ENCODE data around the gene PIK3IP1. TPM values are rescaled to one million over a fixed set of nuclear protein-coding genes. Genes with fewer than 3 reads are reported as not detected.

PIK3IP1 gene
- total and polyA plus RNA-seq, 2 donors (not counting 3 experiments of a cell fraction or from before 2014, with no cell fraction given) = 7.7 to 13.2 TPM

DNA sequence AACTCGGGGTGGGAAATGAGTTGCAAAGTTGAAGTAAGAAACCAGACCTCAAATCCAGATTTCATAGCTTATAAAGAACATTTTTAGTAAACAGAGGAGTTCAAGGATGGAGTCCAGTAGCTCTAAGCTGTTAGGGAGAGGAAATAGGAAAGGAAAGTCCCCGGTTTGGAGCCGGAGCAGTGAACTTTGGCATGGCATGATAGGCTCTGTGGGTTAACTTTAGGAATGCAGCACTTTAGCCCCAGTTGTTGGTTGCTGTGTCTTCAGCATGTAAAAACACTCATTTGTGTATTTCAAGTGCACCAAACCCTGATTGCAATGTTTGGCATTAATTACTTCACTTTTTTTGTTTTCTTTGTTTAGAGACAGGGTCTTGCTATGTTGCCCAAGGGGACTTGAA lies 8.6 kb upstream of the PIK3IP1 start:
- DNase-seq (ENCODE audit: low read depth, low spot score) (no peak), FAIRE-seq (no peak)
- ChIA-PET CTCF (interaction anchor here (1.7 to 4.7 kb wide), 3 partner anchors 9 to 89 kb away, joined by 4 to 52 read pairs (median 9); partner anchors contain the start of genes LIMK2 and PIK3IP1), POLR2A (no interaction called here)
- Histone ChIP-seq H4K20me1 (replicated peaks; ENCODE audit: control insufficient read depth, extremely low read depth, insufficient read depth, low read length) (no peaks in the 10 kb centered on the region), H3K9me1 (replicated peaks; ENCODE audit: control insufficient read depth, extremely low read depth, insufficient read depth, low read length) (no peaks in the 10 kb centered on the region), H3K4me3 (replicated peaks in 1 of 3; ENCODE audit: insufficient read depth in 1 of 3, low read depth in 1 of 3, low read length in 3 of 3) (no peak overlapping the region), H3K27me3 (ENCODE audit: control insufficient read depth in 2 of 2, insufficient read depth in 2 of 2, low read length in 2 of 2) (peaks cover 11 to 13% of the 10 kb centered on the region in 2 experiments), H3K4me2 (ENCODE audit: insufficient read depth, low read length) (no peak overlapping the region), H3K36me3 (ENCODE audit: control insufficient read depth in 2 of 2, extremely low read depth in 1 of 2, insufficient read depth in 2 of 2, low read length in 2 of 2) (no peaks in the 10 kb centered on the region), H3K9ac (replicated peaks; ENCODE audit: extremely low read depth, insufficient read depth, low read length) (no peak overlapping the region), H3K4me1 (ENCODE audit: control insufficient read depth, extremely low read depth, insufficient read depth, low read length) (peaks cover 9% of the 10 kb centered on the region), H3K79me2 (ENCODE audit: control insufficient read depth, insufficient read depth, low read length) (no peaks in the 10 kb centered on the region), H3K27ac (ENCODE audit: insufficient read depth, low read depth, low read length) (no peak overlapping the region), H2AFZ (ENCODE audit: low read depth, low read length) (no peak overlapping the region), H3K9me3 (replicated peaks; ENCODE audit: control insufficient read depth, insufficient read depth, low read length) (no peaks in the 10 kb centered on the region)
- TF ChIP-seq, protein P1, sequence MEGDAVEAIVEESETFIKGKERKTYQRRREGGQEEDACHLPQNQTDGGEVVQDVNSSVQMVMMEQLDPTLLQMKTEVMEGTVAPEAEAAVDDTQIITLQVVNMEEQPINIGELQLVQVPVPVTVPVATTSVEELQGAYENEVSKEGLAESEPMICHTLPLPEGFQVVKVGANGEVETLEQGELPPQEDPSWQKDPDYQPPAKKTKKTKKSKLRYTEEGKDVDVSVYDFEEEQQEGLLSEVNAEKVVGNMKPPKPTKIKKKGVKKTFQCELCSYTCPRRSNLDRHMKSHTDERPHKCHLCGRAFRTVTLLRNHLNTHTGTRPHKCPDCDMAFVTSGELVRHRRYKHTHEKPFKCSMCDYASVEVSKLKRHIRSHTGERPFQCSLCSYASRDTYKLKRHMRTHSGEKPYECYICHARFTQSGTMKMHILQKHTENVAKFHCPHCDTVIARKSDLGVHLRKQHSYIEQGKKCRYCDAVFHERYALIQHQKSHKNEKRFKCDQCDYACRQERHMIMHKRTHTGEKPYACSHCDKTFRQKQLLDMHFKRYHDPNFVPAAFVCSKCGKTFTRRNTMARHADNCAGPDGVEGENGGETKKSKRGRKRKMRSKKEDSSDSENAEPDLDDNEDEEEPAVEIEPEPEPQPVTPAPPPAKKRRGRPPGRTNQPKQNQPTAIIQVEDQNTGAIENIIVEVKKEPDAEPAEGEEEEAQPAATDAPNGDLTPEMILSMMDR (IDR thresholded peaks at IDR 0.05; ENCODE audit: extremely low read depth in 1 of 2, insufficient read depth in 1 of 2, low read depth in 1 of 2, low read length in 2 of 2) = no peak
- TF ChIP-seq POLR2A (IDR thresholded peaks at IDR 0.05; ENCODE audit: low read depth, low read length) (no peak), POLR2AphosphoS5 (IDR thresholded peaks at IDR 0.05; ENCODE audit: insufficient read depth, low read depth, low read length) (no peak), JUN (IDR thresholded peaks at IDR 0.05; ENCODE audit: borderline replicate concordance, insufficient read depth, insufficient read length, low read depth) (no peak), EZH2 (IDR thresholded peaks at IDR 0.05; ENCODE audit: borderline replicate concordance, low read depth, low read length, severe bottlenecking) (no peak), FOS (IDR thresholded peaks at IDR 0.05; ENCODE audit: borderline replicate concordance, insufficient read depth, low read length) (no peak)
- TF ChIP-seq, protein P2, sequence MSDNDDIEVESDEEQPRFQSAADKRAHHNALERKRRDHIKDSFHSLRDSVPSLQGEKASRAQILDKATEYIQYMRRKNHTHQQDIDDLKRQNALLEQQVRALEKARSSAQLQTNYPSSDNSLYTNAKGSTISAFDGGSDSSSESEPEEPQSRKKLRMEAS (IDR thresholded peaks at IDR 0.05; ENCODE audit: insufficient read depth, insufficient read length) = no peak
- dilution Hi-C loops (cut with MboI; ENCODE audit: extremely low pct_ligation_motif_present, low sequenced_read_pairs) = no loop called here
- BruUV-seq (replicated peaks) = no TSS peak
- intact Hi-C loops (cut with micrococcal nuclease) = no loop called here
